Fibroblast of lung (primary cell): ENCODE data around the gene SPPL3. TPM values are rescaled to one million over a fixed set of nuclear protein-coding genes. Genes with fewer than 3 reads are reported as not detected.

Experiments used
- DNase-seq, 2 donors: peaks; one replicate each; pipeline versions ENCODE4 v3.0.0 to v3.0.0-alpha.2; 2010; ENCODE audit warnings: low read depth in 2 of 2
- H2AFZ ChIP-seq: 2 replicates; pipeline ENCODE4 v1.5.1; 2012; ENCODE audit warnings: low read length, control low read depth, inconsistent platforms
- H3K27ac ChIP-seq: 2 replicates; pipeline ENCODE4 v1.5.1; 2011; ENCODE audit warnings: low read length, control low read depth; ENCODE audit not compliant: insufficient read depth
- H3K27me3 ChIP-seq: 2 replicates; pipeline ENCODE4 v1.5.1; 2011; ENCODE audit warnings: mild to moderate bottlenecking, low read length; ENCODE audit not compliant: control insufficient read depth, insufficient read depth
- H3K36me3 ChIP-seq: 2 replicates; pipeline ENCODE4 v1.5.1; 2011; ENCODE audit warnings: low read length; ENCODE audit not compliant: control insufficient read depth, insufficient read depth
- H3K4me1 ChIP-seq: 2 replicates; pipeline ENCODE4 v1.5.1; 2011; ENCODE audit warnings: low read length; ENCODE audit not compliant: control insufficient read depth, insufficient read depth; ENCODE audit errors: extremely low read depth
- H3K4me2 ChIP-seq: 2 replicates; pipeline ENCODE4 v1.5.1; 2011; ENCODE audit warnings: low read length, control low read depth; ENCODE audit not compliant: insufficient read depth; ENCODE audit errors: extremely low read depth
- H3K4me3 ChIP-seq, 4 experiments: fragments of 200-600 bp in 1 of 4; sonication (generic) in 1 of 4; replicated peaks in 1 of 4; 2 replicates each; pipeline ENCODE4 v1.5.1; 2011 to 2016; ENCODE audit warnings: low read length in 4 of 4, low read depth in 3 of 4, mild to moderate bottlenecking in 3 of 4, control low read depth in 2 of 4, inconsistent platforms in 1 of 4, mixed read lengths in 1 of 4; ENCODE audit not compliant: insufficient read depth in 1 of 4; ENCODE audit errors: control extremely low read depth in 1 of 4
- H3K79me2 ChIP-seq: 2 replicates; pipeline ENCODE4 v1.5.1; 2012; ENCODE audit warnings: mild to moderate bottlenecking, low read length, inconsistent platforms; ENCODE audit not compliant: control insufficient read depth, insufficient read depth
- H3K9ac ChIP-seq: 2 replicates; pipeline ENCODE4 v1.5.1; 2011; ENCODE audit warnings: mild to moderate bottlenecking, low read length, control low read depth; ENCODE audit not compliant: insufficient read depth
- H3K9me3 ChIP-seq: 2 replicates; pipeline ENCODE4 v1.5.1; 2012; ENCODE audit warnings: low read depth, low read length; ENCODE audit not compliant: control insufficient read depth, insufficient read depth
- H4K20me1 ChIP-seq: 2 replicates; pipeline ENCODE4 v1.5.1; 2011; ENCODE audit warnings: low read length; ENCODE audit not compliant: control insufficient read depth, insufficient read depth; ENCODE audit errors: extremely low read depth
- CTCF ChIP-seq, 2 donors: IDR thresholded peaks in 1 of 2; conservative IDR thresholded peaks in 1 of 2; 1 replicate in 1 of 2; 2 replicates in 1 of 2; pipeline ENCODE4 v1.5.1; 2011 to 2012; ENCODE audit warnings: low read length in 2 of 2, control low read depth in 1 of 2, inconsistent platforms in 1 of 2, low read depth in 1 of 2, mild to moderate bottlenecking in 1 of 2
- EZH2 ChIP-seq: IDR thresholded peaks from 2 replicates; pipeline ENCODE4 v1.5.1; 2012; ENCODE audit warnings: low read length, control low read depth, mild to moderate bottlenecking; ENCODE audit errors: missing control alignments
- polyA plus RNA-seq, 2 donors: library from polyadenylated mRNA; depleted of rRNA in 1 of 2; stranded (reverse) in 1 of 2; unstranded in 1 of 2; fragments of >200 nt; gene quantifications; 2 replicates each; pipeline ENCODE4 v1.2.1, GENCODE V29; 2011 to 2012; ENCODE audit warnings: missing spikeins in 1 of 2
- total RNA-seq: library from RNA; depleted of rRNA; stranded (reverse); fragments of >200 nt; gene quantifications from 2 replicates; pipeline ENCODE4 v1.2.1, GENCODE V29; 2014

The SPPL3 gene
- total and polyA plus RNA-seq, 2 donors (not counting 1 experiment from before 2014, with no cell fraction given), result 7.1 to 41.4 TPM

- no peak for TF ChIP-seq CTCF (conservative IDR thresholded peaks at IDR 0.05 in 1 of 2, IDR thresholded peaks at IDR 0.05 in 1 of 2; ENCODE audit: low read depth in 1 of 2, low read length in 2 of 2)
- no peaks in the 10 kb centered on the region for H3K36me3 ChIP-seq
- H3K9ac ChIP-seq, result no peak overlapping the region
- peaks cover 1% of the 10 kb centered on the region for H3K79me2 ChIP-seq
- no peaks in the 10 kb centered on the region for H4K20me1 ChIP-seq
- H3K27ac ChIP-seq, result no peak overlapping the region
- H2AFZ ChIP-seq, result no peak overlapping the region
- no peak for DNase-seq
- H3K27me3 ChIP-seq, result no peaks in the 10 kb centered on the region
- H3K9me3 ChIP-seq, result no peaks in the 10 kb centered on the region
- no peak overlapping the region for H3K4me3 ChIP-seq
- H3K4me1 ChIP-seq, result no peaks in the 10 kb centered on the region
- no peak overlapping the region for H3K4me2 ChIP-seq
Measured at GRCh38 chr12:120825337-120825736, 78.8 kb downstream of the SPPL3 start.

DNA sequence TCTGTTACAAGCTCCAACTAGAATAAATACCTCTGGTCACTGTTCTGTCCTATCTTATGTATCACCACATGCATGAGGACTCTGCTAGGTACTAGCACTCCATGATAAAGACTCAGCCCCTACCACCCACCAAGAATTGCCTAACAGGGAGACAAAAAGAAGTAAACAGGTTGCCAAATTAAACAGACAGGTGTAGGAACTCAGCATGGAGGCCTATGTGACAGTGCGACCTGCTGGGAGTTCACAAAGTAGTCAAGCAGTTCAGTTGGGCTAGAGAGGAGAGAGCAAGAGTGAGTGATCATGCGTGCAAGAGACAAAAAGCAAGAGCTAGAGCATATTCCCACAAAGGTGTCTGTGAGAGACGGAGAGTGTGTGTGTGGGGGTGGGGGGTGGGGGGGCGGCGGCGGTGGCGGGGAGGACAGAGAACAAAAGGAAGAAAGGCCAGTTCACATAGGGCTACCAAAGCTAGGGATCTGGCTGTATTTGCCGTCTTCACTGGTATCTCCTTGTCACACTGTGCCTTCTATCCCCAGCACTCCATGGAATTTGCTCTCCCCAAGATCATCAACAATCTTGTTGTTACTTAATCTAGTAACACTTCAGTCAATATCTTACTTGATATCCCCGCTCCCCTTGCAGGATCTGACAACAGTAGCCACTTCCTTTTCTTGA is 81.2 kb downstream of the SPPL3 start:
- Histone ChIP-seq H3K4me3 (no peak overlapping the region), H3K4me2 (no peak overlapping the region), H2AFZ (no peak overlapping the region), H3K79me2 (peaks cover 1% of the 10 kb centered on the region), H3K36me3 (no peaks in the 10 kb centered on the region), H4K20me1 (no peaks in the 10 kb centered on the region), H3K27ac (no peak overlapping the region), H3K27me3 (no peaks in the 10 kb centered on the region), H3K4me1 (no peaks in the 10 kb centered on the region), H3K9ac (no peak overlapping the region), H3K9me3 (no peaks in the 10 kb centered on the region)
- no peak for DNase-seq
- TF ChIP-seq CTCF (conservative IDR thresholded peaks at IDR 0.05 in 1 of 2, IDR thresholded peaks at IDR 0.05 in 1 of 2; ENCODE audit: low read depth in 1 of 2, low read length in 2 of 2) (no peak), EZH2 (no peak)

DNA sequence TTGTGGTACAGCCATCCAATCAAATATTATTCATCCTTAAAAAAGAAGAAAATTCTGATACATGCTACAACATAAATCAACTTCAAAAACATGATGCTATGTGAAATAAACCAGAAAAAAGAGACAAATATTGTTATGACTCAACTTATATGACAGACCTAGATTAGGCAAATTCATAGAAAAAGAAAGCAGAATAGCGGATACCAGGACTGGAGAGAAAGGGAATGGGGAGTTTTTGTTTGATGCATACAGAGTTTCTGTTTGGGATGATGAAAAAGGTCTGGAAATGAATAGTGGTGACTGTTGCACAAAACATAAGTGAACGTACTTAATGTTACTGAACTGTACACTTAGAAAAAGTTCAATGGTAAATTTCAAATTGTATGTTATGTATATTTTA is 82.3 kb downstream of the SPPL3 start:
- Histone ChIP-seq H3K27me3 (no peaks in the 10 kb centered on the region), H4K20me1 (no peaks in the 10 kb centered on the region), H3K4me2 (no peak overlapping the region), H3K79me2 (no peaks in the 10 kb centered on the region), H3K4me1 (no peaks in the 10 kb centered on the region), H3K27ac (no peak overlapping the region), H3K9ac (no peak overlapping the region), H2AFZ (no peak overlapping the region), H3K4me3 (no peak overlapping the region), H3K9me3 (no peaks in the 10 kb centered on the region), H3K36me3 (no peaks in the 10 kb centered on the region)
- TF ChIP-seq CTCF (conservative IDR thresholded peaks at IDR 0.05 in 1 of 2, IDR thresholded peaks at IDR 0.05 in 1 of 2; ENCODE audit: low read depth in 1 of 2, low read length in 2 of 2), result no peak
- TF ChIP-seq EZH2, result no peak
- DNase-seq, result no peak
